Tibial artery (tissue), 4 donors: Measurements from ENCODE around the gene NAA11.

Experiments
- DNase-seq, 2 donors: peaks; one replicate each; pipeline ENCODE4 v3.0.0-alpha.2; 2019
- H3K27ac ChIP-seq, 2 donors: fragments of 200-600 bp; sonication (generic) in 1 of 2; 1 replicate in 1 of 2; 2 replicates in 1 of 2; pipeline ENCODE4 v1.5.1; 2018 to 2019; ENCODE audit warnings: mild to moderate bottlenecking in 1 of 2
- H3K27me3 ChIP-seq, 2 donors: fragments of 200-600 bp; sonication (generic) in 1 of 2; one replicate each; pipeline versions ENCODE4 v1.5.1 to v1.6.0; 2016 to 2019
- H3K36me3 ChIP-seq, 3 donors: fragments of 200-600 bp; sonication (generic) in 2 of 3; one replicate each; pipeline ENCODE4 v1.5.1; 2016 to 2019; ENCODE audit warnings: mild to moderate bottlenecking in 2 of 3
- H3K4me1 ChIP-seq, 4 donors: fragments of 200-600 bp; sonication (generic) in 2 of 4; 1 replicate in 3 of 4; 2 replicates in 1 of 4; pipeline ENCODE4 v1.5.1; 2016 to 2019
- H3K4me3 ChIP-seq, 2 donors: fragments of 200-600 bp; sonication (generic) in 1 of 2; 1 replicate in 1 of 2; 2 replicates in 1 of 2; pipeline ENCODE4 v1.5.1; 2018 to 2019; ENCODE audit warnings: mild to moderate bottlenecking in 2 of 2
- H3K9me3 ChIP-seq, 3 donors: fragments of 200-600 bp; sonication (generic) in 1 of 3; one replicate each; pipeline ENCODE4 v1.5.1; 2016 to 2019
- intact Hi-C: fragments of 100-400 bp; cut with DNase I; formaldehyde crosslinking; loops from one replicate; pipeline ENCODE4 v1.15.0; 2023; ENCODE audit warnings: low total_unique reads
- TF ChIP-seq, protein P1 (sequence below), 2 experiments: fragments of 200-600 bp in 1 of 2; fragments of 450-650 bp in 1 of 2; IDR thresholded peaks; one replicate each; pipeline ENCODE4 v1.5.1; 2017 to 2019; ENCODE audit warnings: antibody characterized with exemption in 2 of 2, mild to moderate bottlenecking in 1 of 2, moderate library complexity in 1 of 2

NAA11 gene

DNA sequence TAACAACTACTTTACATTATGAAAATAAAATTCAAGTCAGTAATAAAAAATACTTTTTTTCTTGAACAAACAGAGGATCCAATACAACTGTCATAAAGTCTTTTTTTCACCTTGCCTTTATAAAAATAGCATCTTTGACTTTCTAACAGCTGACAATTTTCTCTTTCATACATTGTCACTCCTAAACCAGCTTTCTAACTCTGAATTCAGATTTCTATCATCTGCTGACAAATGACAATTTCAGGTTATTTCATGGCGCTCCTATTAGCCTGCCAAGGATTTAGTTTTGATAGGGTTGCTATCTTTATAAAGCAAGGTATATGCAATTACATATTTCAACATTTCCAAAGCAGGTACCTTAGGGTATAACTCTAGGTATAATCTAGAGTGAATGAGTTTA is 14.6 kb downstream of the NAA11 start:
- H3K27me3 ChIP-seq, result no peaks in the 10 kb centered on the region
- no peak for DNase-seq
- intact Hi-C loops, result no loop called here

DNA sequence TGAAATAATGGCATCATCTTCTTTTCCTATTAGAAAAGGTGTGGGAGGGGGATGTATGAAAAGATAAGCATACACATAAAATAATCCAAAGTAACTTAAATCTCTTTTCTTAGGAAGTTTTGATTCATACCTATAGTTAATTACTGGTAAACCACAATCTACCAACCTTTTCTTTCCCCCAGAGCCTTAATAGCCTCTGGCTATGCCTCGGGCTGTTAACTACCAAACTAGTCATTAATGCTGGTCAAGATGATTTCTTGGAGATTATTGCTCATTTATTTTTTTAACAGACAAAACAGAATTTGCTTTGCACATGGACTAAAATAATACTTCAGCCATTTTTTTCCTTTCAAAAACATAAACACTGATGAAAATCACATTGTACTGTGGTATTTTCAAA is 16.9 kb downstream of the NAA11 start:
- no peak overlapping the region for H3K4me3 ChIP-seq
- intact Hi-C loops, result no loop called here
- TF ChIP-seq, protein P1, sequence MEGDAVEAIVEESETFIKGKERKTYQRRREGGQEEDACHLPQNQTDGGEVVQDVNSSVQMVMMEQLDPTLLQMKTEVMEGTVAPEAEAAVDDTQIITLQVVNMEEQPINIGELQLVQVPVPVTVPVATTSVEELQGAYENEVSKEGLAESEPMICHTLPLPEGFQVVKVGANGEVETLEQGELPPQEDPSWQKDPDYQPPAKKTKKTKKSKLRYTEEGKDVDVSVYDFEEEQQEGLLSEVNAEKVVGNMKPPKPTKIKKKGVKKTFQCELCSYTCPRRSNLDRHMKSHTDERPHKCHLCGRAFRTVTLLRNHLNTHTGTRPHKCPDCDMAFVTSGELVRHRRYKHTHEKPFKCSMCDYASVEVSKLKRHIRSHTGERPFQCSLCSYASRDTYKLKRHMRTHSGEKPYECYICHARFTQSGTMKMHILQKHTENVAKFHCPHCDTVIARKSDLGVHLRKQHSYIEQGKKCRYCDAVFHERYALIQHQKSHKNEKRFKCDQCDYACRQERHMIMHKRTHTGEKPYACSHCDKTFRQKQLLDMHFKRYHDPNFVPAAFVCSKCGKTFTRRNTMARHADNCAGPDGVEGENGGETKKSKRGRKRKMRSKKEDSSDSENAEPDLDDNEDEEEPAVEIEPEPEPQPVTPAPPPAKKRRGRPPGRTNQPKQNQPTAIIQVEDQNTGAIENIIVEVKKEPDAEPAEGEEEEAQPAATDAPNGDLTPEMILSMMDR (IDR thresholded peaks at IDR 0.05), result no peak
- H3K9me3 ChIP-seq, result no peaks in the 10 kb centered on the region
- H3K27me3 ChIP-seq, result no peaks in the 10 kb centered on the region
- no peaks in the 10 kb centered on the region for H3K4me1 ChIP-seq
- no peak overlapping the region for H3K27ac ChIP-seq
- DNase-seq, result no peak
- H3K36me3 ChIP-seq, result no peaks in the 10 kb centered on the region

More for the DNA sequence above, 14.6 kb downstream of the NAA11 start:
- Histone ChIP-seq H3K4me1 (no peaks in the 10 kb centered on the region), H3K36me3 (no peaks in the 10 kb centered on the region), H3K9me3 (no peaks in the 10 kb centered on the region), H3K27ac (no peak overlapping the region), H3K4me3 (no peak overlapping the region)
- TF ChIP-seq, protein P1 (IDR thresholded peaks at IDR 0.05), result no peak

DNA sequence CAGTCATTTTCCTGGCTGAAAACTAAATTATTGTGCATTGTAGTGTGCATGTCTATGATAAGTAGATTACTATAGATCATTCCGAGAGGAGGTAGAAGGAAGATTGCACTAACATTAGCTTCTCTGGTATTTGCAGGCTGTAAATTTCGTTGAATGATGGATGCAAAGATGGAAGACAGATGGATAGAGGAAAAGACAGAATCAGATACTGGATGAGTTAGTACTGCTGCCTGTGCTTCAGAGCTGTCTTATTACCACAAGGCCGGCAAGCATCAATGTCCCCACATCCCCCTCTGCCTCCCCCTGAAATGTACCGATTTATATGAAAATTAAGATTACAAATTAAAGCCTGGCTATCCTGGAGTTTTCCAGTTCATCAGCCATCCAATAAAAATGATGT is 17.7 kb downstream of the NAA11 start:
- Histone ChIP-seq H3K4me1 (no peaks in the 10 kb centered on the region), H3K27me3 (no peaks in the 10 kb centered on the region), H3K36me3 (no peaks in the 10 kb centered on the region), H3K9me3 (no peaks in the 10 kb centered on the region), H3K4me3 (no peak overlapping the region), H3K27ac (no peak overlapping the region)
- TF ChIP-seq, protein P1 (IDR thresholded peaks at IDR 0.05), result no peak
- no peak for DNase-seq
- intact Hi-C loops, result no loop called here

DNA sequence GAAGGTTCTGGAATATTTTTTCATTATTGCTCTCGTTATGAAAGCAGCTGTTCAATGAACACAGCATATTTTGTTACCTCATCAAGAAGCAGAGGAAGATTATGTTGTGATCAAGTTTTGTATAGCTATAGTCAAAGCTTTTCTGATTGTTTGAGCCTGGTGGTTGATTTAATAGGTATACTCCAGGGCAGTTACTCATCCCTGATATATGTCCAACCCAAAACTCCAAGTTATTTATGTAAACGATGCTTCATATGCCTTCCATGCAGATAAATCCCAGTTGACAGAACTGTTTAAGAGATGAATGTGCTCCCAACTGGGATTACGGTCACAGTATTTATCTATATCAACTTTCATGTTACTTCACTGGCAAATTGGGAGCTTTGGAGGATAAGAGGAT is 19.1 kb downstream of the NAA11 start:
- H3K4me3 ChIP-seq, result no peak overlapping the region
- H3K4me1 ChIP-seq, result no peaks in the 10 kb centered on the region
- DNase-seq, result no peak
- no peaks in the 10 kb centered on the region for H3K27me3 ChIP-seq
- TF ChIP-seq, protein P1 (IDR thresholded peaks at IDR 0.05), result no peak
- intact Hi-C loops, result no loop called here
- H3K36me3 ChIP-seq, result no peaks in the 10 kb centered on the region
- H3K9me3 ChIP-seq, result no peaks in the 10 kb centered on the region
- H3K27ac ChIP-seq, result no peak overlapping the region

DNA sequence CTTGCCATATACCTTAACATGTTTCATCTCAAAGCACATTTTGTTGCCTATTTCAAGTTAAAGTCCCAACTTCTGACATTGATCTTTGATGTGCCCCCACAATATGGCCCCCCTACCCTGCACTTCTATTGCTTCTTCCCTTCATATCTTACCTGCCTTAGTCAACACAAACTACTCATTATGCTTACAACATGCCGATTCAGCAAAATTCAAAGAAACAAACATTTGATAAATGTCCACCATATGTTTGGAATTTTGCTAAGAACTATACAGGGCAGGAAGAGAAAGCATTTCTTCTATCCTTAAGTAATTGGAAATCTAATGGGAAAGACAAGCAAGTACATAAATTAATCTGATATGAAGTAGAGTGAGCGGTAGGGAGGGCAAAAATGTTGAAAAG is 25.6 kb downstream of the NAA11 start:
- intact Hi-C loops, result no loop called here
- DNase-seq, result no peak
- Histone ChIP-seq H3K4me1 (no peaks in the 10 kb centered on the region), H3K4me3 (no peak overlapping the region), H3K27ac (no peak overlapping the region), H3K27me3 (no peaks in the 10 kb centered on the region), H3K9me3 (no peaks in the 10 kb centered on the region), H3K36me3 (no peaks in the 10 kb centered on the region)
- TF ChIP-seq, protein P1 (IDR thresholded peaks at IDR 0.05), result no peak

DNA sequence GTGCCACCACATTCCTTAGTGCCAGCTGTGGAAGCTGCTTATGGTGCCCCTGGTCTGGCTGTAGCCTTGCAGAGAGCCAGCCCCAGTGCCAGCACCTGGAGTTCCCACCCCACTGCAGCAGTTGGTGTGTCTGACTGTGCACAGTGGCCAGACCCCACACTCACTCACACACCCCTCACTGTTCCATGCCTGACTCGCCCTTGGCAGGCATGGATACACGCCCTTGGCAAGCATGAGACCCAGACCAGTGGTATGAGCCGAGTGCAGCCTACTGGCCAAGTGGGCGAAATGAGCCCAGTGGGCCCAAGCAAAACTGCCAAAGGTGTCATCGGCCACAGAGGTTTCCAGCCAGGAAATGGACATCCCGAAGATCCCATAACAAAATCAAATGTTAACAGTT is 27.4 kb downstream of the NAA11 start:
- Histone ChIP-seq H3K36me3 (no peaks in the 10 kb centered on the region), H3K4me1 (peaks cover 0 to 5% (median 0%) of the 10 kb centered on the region in 4 donors), H3K4me3 (no peak overlapping the region), H3K27ac (no peak overlapping the region), H3K9me3 (no peaks in the 10 kb centered on the region), H3K27me3 (no peaks in the 10 kb centered on the region)
- TF ChIP-seq, protein P1 (IDR thresholded peaks at IDR 0.05), result no peak
- intact Hi-C loops, result no loop called here
- DNase-seq, result peak in 1 of 2 donors; percentile 53
